Fibroblast of gingiva (primary cell): ENCODE results near the gene EFEMP2.

ENCODE experiments used
- DNase-seq: peaks from one replicate; pipeline ENCODE4 v3.0.0-alpha.2; 2011; ENCODE audit warnings: low read depth

Gene EFEMP2

DNA sequence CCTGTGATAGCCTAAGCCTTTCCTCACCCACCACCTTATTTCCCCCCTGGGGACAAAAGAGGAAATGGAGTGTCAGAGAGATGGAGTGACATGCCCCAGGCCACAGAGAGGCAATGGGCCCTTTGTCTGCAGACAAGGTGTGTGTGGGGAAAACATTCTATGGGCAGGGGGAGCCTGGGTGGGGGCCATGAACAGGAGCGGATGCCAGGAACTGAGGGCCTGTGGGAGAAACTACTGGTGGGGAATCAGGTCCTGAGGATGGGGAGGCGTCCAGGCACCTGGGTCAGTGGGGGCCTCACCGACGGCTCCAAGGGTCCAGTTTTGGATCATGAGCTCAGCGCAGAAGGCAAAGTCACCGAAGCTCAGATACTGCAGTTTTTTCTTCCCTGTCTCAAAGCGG, 12.6 kb upstream of the EFEMP2 start:
- DNase-seq: no peak

DNA sequence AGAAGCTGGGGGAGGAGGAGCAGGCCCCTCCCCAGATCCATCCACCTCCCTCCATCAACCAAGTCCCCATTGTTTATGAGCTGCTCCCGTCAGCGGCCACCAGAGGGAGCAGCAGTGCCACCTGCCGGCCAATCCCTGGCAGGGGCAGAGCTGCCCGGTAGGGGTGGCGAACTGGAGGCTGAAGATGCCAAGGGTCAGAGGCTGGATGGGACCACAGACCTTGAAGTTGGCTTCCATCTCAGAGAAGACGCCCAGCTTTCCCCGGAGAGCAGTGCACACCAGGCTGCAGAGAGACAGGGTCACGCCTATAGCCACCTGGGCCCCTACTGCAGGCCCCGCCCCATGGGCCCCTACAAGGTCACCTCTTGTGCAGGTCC, 12.1 kb upstream of the EFEMP2 start:
- peak; percentile 65 for DNase-seq

DNA sequence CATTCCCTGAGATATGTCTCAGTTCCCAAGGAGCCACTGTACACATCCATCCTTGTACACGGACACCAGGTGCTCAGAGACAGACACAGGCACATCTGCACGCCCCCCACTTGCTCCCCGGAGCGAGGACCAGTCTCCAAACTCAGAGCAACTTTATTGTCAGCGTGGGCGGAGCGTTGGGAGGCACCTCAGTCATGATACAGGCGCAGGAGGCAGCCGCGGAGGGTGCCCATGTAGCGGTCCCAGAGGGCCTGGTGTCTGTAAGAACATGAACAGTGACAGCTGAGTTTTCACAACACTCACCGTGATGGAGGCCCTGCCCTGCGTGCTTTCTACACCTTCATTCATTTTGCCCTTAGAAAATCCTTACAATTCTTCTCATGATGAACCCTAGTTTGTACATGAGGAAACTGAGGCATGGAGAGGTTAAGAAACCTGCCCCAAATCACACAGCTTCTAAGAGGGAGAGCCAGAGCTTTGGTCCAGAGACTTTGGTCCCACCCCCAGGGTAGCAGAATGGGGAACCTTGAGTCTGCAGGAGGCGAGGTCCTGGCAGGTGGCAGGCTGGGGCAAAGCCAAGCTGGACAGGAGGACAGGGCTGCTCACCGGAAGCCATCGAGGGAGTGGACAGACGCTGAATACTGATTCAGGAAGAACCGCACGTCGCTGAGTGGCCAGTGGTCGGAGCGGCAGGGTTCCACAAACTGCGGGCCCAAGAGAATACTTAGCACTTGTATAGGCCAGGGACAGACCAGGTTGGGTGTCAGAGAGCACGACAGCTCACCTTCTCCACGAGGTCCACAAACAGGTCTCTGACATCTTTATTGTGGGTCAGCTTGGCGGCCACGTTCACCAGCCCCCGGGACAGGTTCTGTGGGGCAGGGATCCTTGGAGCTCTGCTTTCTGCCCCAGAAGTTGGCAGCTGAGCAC, 11.5 kb upstream of the EFEMP2 start:
- DNase-seq: no peak

DNA sequence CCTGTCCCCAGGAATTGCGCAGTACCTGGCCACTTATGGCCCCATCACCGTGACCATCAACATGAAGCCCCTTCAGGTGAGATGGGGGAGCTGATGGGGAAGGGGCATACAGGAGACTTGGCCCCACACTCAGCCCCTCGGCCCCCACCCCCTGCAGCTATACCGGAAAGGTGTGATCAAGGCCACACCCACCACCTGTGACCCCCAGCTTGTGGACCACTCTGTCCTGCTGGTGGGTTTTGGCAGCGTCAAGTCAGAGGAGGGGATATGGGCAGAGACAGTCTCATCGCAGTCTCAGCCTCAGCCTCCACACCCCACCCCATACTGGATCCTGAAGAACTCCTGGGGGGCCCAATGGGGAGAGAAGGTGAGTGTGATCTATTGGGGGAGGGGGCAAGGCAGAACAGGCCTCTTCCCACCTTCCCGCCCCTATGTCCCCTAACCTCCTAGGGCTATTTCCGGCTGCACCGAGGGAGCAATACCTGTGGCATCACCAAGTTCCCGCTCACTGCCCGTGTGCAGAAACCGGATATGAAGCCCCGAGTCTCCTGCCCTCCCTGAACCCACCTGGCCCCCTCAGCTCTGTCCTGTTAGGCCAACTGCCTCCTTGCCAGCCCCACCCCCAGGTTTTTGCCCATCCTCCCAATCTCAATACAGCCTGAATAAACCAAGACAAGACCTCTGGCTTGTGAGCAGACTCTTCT, 10.6 kb upstream of the EFEMP2 start:
- DNase-seq: no peak

DNA sequence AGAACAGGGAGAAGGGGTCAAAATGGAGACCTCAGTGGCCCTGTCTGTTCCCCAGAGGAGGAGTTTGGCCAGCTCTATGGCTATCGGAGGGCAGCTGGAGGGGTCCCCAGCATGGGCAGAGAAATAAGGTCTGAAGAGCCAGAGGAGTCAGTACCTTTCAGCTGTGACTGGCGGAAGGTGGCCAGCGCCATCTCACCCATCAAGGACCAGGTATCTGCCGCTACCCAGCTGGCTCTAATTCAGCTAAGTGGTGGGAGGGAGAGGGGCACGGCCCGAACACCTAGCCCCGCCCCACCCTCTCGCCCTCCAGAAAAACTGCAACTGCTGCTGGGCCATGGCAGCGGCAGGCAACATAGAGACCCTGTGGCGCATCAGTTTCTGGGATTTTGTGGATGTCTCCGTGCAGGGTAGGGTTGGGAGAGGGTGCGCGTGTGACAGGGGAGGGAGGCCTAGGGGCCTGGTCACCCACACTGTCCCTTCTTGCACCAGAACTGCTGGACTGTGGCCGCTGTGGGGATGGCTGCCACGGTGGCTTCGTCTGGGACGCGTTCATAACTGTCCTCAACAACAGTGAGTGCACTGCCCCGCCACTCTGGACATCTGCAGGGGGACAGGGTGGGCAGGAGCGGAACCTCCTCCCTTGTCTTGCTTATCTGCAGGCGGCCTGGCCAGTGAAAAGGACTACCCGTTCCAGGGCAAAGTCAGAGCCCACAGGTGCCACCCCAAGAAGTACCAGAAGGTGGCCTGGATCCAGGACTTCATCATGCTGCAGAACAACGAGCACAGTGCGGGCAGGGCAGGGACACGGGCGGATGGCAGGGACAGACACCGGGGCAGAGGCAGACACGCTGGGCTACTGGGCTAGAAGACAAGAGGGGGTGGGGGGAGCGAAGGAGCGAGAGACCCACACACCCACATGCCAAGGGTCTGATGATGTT, 9.8 kb upstream of the EFEMP2 start:
- no peak for DNase-seq

DNA sequence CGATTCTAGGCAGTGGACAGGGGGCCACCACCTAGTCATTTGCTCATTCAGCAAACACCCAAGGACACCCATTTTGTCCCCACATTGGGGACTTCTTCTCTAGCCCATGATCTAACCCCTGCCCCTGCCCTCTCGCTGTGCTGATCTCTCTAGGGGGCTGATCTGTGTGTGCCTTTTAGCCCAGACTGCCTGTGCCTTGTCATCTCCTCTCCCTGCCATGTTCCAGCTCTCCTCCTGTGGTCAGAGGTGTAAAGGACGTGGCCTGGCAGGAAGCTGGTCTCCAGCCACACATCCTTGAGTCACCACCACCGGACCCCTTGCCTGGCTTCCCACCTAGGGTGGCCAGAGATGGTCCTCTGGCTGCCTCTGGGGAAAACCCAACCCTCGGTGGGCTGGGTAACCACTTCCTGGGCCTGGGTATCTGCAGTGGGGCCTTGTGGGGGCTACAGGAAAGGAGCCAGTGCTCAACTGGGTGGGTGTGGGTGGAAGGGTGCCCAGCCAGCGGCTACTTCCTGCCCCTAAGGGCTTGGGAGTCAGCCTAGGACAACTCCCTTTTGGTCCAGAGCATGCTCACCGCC, 8.3 kb upstream of the EFEMP2 start:
- no peak for DNase-seq

DNA sequence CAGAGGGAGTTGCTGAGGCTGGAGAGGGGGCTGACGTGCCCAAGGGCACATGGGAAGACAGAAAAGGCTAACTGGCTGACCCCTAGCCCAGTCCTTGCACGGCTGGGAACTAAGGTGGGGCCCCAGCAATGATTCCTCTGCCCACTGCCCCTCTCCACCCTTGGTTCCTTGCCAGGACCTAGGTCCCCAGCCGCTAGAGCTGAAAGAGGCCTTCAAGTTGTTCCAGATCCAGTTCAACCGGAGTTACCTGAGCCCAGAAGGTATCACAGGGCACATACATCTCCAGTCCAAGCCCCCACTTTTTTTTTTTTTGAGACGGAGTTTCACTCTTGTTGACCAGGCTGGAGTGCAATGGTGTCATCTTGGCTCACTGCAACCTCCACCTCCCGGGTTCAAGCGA, 7.4 kb upstream of the EFEMP2 start:
- DNase-seq: no peak

DNA sequence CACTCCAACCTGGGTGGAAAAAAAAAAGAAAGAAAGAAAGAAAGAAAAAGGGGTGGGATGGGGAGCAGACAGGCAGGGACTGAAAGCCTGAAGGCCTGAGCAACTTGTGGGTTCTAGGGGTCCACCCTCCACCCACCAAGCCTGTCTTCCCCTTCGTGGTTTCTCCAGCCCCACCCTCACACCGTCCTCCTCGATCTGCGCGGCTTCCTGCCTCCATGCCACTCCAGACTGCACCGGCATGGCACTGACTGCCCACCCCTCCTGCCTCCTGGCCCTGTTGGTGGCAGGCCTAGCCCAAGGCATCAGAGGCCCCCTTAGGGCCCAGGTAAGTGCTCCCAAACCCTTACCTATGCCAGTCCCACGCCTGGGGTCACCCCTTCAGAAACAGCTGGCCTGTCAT, 7.0 kb upstream of the EFEMP2 start, which contains the start of gene CTSW:
Gene CTSW, plus strand, starts transcription at position 221 of the 400 bp plus-strand sequence. Its CDS starts 18 bp downstream, at position 239.
- DNase-seq: no peak

DNA sequence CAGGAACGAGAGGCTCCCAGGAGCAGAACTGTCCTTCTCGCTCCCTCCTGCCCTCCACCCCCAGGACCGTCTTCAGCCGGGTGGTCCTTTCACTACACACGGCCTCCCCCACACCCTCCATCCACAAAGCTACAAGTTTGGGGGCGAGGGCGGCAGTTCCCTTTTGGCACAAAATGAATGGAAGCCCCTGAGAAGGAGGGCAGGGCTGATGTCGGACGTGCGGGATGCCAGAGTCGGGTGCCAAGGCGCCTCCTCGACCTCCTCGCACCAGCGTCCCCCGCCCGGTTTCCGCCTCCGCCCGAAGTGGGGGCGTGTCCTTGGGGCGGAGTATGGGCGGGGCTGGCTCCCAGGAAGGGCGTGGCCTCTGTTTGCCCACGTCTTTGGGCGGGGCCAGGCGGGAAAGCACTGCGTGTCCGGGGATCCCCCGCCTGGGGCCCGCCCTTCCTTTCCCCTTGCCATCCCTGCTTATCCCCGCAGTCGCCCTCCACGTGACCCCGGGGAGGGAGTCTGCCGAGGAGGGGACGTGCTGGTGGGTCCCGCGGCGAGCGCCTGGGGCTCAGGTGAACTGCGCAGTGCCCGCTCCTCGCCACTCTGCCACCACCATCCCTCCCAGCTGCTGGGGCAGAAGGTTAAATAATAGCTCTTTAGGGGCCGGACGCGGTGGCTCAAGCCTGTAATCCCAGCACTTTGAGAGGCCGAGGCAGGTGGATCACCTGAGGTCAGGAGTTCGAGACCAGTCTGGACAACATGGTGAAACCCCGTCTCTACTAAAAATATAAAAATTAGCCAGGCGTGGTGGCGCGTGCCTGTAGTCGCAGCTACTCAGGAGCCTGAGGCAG, 937 bp upstream of the EFEMP2 start:
- peak; percentile 91 for DNase-seq

DNA sequence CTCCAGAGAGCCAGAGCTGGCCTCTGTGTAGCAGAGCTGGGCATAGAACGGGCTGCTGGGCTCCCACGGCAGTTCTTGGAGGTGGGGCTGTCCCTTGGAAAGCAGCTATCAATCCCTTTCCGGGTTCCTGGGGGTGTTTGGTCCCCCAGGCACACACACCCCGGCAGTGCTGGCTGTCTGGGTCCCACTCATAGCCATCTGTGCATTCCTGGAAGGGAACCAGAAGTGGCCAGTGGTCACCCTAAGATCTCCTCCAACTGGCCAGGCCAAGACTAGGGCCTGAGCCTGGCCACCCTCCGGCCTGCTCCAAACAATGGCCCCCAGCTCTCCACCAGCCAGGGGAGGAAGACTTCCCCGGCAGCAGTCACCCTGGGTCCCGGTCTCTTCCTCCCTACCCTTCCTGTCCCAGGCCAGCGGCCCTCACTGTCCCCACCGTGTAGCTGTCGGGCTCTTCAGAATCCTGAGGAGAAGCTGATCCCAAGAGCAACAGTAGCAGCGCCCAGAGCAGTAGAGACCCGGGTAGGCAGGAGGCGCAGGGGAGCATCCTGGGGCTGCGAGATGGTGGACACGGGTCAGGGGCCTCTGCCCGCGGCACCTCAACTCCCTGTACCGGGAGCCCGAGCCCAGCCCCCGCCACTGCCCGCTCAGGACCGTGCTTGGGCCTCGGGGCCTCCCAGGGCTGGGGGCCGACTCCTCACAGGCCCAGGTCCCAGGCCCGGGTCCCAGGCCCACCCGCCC, 620 bp downstream of the EFEMP2 start:
- no peak for DNase-seq

DNA sequence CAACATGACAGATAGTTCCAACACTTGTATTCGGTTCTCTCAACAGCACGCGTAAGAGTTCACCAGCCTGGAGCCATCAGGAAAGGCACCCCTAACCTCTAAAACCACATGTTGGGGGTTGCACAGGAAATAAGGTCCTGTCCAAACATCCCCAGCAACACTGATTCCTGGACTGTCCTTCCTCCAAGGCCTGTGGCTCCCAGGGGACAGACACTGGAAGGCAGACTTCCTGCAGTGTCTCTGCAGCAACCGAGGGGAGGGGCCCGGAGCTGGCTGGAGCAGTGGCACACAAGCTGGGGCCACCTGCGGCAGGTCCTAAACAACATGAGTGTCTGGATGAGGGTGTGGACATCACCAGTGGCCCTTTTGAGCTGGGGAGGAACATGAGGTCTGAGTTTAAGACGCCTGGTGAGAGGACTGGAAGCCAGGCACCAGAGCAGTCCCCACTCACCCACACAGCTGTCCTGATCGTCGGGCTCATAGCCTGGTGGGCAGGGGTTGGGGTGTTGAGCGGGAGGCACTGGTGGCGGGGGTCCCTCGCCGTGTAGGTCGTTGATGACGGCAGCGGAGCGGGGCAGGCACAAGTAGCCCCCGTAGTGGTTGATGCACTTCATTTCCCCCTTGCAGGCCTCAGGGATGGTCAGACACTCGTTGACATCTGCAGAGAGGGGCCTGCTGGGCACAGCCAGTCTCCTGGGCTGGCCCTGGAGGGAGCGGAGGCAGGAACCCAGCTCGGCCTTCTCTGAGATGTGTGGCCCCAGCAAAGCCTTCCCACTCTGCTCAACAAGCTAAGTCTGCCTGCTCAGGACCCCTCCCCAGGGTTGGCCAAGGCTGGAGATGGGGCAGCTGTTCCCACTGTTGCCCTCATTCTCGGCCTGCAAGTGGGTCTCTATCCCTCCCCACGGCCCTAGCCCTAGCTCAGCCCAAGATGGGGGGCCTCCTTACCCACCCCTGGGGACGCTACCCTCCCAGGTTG, 1.6 kb downstream of the EFEMP2 start:
- DNase-seq: no peak

DNA sequence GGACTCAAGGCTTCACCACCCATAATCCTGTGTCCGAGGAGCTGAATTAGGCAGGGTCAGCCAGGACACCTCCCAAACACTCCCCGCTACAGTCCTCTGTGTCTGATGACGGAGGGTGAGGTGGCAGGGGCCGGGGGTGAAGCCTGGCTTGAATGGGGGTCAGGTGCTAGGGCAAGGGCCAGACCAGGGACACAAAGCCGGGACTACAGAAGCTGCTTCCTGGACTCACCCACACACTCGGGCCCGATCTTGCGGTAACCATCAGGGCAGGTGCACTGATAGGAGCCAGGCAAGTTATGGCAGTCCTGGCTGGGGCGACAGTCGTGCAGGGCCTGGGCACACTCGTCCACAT, 2.3 kb downstream of the EFEMP2 start:
- DNase-seq: no peak

DNA sequence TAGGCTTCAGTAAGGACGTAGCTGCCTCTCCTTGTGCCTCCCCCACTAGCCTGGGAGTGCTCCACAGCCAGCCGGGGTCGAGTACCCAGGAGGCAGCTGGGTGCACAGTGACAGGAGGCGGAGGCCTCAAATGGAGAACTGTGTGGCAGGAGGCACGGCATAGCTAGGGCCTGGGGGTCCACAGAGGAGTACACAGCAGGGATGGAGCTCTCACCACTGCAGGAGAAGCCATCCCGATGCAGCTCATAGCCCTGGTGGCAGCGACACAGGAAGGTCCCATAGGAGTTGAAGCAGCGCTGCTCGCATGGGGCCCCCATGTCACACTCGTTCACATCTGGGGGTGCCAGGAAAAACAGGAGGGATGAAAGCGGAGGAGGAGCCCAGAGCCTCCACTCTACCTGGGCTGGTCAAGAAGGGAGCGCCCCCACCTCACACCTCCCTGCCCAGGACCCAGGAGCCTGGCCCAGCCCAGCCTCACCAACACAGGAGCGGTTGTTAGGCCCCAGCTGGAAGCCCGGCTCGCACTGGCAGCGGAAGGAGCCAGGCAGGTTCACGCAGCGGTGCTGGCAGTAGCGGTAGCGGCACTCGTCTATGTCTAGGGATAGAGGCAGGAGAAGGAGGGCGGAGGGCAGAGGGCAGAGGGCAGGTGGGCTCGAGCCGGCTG, 2.8 kb downstream of the EFEMP2 start:
- no peak for DNase-seq

DNA sequence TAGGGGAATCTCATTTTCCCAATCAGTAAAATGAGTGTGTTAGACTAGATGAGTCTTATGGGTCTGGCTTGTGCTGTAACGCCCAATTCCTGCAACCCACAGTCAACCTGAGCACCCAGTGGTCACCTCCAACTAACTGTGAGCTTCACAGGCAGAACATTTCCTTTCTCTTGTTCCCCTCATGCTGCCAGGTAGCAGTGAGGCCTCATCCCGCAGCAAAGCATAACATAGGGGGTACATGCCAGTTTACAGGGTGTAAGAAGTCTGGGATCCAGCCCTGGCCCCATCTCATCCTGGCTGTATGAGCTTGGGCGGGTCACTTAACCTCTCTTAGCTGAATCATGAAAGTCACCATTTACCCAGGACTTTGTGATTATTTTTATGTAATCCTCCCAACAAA, 3.7 kb downstream of the EFEMP2 start:
- no peak for DNase-seq

DNA sequence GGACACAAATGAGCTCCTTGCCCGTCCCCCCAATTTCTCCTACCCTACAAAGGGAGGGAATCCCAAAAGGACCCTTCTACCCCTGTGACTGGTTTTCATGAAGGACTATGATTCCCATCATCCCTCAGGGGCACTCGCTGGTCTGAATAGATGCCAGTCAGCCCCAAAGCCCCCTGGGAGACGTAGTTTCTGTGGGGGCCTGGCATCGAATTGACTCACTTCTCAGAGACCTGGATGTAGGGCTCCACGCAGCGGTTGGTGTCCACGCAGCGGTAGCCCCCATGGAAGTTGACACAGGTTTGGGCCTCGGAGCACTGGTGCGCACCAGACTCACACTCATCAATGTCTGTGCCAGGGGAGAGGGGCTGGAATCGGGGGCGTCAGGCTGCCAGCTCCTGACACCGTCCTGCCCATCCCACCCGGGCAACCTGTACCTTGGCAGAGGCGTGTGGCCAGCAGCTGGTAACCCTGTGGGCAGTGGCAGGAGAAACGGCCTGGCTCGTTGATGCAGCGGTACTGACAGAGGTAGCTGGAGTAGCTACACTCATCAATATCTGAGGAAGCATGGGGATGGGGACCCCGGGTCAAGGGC, 4.4 kb downstream of the EFEMP2 start:
- DNase-seq: no peak

DNA sequence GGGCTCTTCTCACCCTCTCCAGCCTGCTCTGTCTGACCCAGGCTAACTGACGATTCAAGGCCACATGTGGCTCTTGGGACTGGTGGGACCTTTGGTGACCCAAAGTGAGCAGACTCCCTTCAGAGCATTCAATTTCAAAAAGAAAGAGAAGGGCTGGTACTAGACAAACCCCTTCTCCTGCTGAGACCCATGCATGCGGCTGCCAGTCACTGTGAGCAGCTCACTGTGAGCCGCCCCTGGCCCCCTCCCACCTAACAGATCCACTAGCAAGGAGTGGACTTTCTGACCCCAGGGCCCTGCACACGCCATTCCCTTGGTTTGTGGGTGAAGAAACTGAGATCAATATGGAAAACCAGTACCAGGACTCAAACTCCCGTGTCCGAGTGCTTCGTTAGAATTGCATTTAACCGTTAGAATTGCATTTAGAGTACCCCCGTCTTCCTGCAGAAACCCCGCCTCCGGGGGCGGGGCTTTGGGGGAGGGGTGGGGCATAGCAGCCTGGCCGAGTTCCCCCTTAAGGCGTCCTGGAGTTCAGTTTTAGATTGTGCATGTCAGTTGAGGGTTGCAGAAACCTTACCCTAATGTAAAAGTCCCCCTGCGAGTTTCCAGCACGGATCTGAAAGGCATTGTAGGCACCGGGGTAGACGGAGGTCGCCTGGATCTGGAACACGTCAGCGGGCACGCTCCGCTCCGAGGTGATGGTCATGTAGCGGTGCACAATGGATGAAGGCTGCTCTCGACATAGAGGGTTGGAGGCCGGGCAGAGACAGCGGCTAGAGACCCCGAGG, 5.1 kb downstream of the EFEMP2 start:
- DNase-seq: no peak
